Upper lobe of right lung (tissue), 1 donor: ENCODE data around the gene RPL27A. TPM values are rescaled to one million over a fixed set of nuclear protein-coding genes. Genes with fewer than 3 reads are reported as not detected.

ENCODE experiments used
- ATAC-seq: fragments of 200-7000 bp; cut with Tn5 transposase; one replicate; pipeline ENCODE4 v1.9.1; 2020; ENCODE audit warnings: mild to moderate bottlenecking, moderate library complexity
- DNase-seq: peaks from one replicate; pipeline ENCODE4 v3.0.0-alpha.2; 2020
- H3K27ac ChIP-seq: fragments of 200-600 bp; one replicate; pipeline ENCODE4 v1.8.0; 2022
- H3K27me3 ChIP-seq: fragments of 200-600 bp; one replicate; pipeline ENCODE4 v1.8.0; 2022; ENCODE audit warnings: mild to moderate bottlenecking
- H3K36me3 ChIP-seq: fragments of 200-600 bp; one replicate; pipeline ENCODE4 v1.8.0; 2022
- H3K4me1 ChIP-seq: fragments of 200-600 bp; one replicate; pipeline ENCODE4 v1.8.0; 2022
- H3K4me3 ChIP-seq: fragments of 200-600 bp; one replicate; pipeline ENCODE4 v1.8.0; 2022; ENCODE audit warnings: mild to moderate bottlenecking
- H3K9me3 ChIP-seq: fragments of 200-600 bp; one replicate; pipeline ENCODE4 v1.8.0; 2022
- CTCF ChIP-seq: fragments of 200-600 bp; IDR thresholded peaks from one replicate; pipeline ENCODE4 v1.8.0; 2022; ENCODE audit warnings: antibody characterized with exemption
- intact Hi-C: fragments of 100-400 bp; cut with DNase I; formaldehyde crosslinking; loops from one replicate; pipeline ENCODE4 v1.11.0; 2022
- total RNA-seq: library from RNA; stranded (reverse); fragmentation: NEBNext Ultra II Directional; extraction: Animal tissue kit (Norgen Biotek cat#: 25700); gene quantifications from one replicate; pipeline ENCODE4 v1.2.1, GENCODE V29; 2021
- donor health status: DM: no; HTN: yes; CAD: no; lungs with severe emphysema.

Gene RPL27A
- total RNA-seq, 1 donor from 2014 or later, result 835 TPM

GRCh38 chr11:8719211-8719649 is 36.6 kb downstream of the RPL27A start:
- Histone ChIP-seq H3K4me3 (no peak overlapping the region), H3K27ac (peak overlapping the region; percentile 80), H3K27me3 (no peaks in the 10 kb centered on the region), H3K9me3 (no peaks in the 10 kb centered on the region), H3K36me3 (peaks cover 9% of the 10 kb centered on the region), H3K4me1 (peaks cover 65% of the 10 kb centered on the region)
- TF ChIP-seq CTCF, result no peak
- DNase-seq (no peak), ATAC-seq (peak; percentile 20)
- intact Hi-C loops, result no loop called here

- no peak for TF ChIP-seq CTCF
- no peak for ATAC-seq
- H3K4me3 ChIP-seq, result no peak overlapping the region
- H3K27ac ChIP-seq, result peak overlapping the region; percentile 80
- no peaks in the 10 kb centered on the region for H3K9me3 ChIP-seq
- H3K27me3 ChIP-seq, result no peaks in the 10 kb centered on the region
- intact Hi-C loops, result no loop called here
- DNase-seq, result no peak
- H3K36me3 ChIP-seq, result peaks cover 5% of the 10 kb centered on the region
- peaks cover 65% of the 10 kb centered on the region for H3K4me1 ChIP-seq
These were observed 37.1 kb downstream of the RPL27A start for GRCh38 chr11:8719721-8720120.

- H3K36me3 ChIP-seq, result peaks cover 4% of the 10 kb centered on the region
- no peak for TF ChIP-seq CTCF
- no peaks in the 10 kb centered on the region for H3K27me3 ChIP-seq
- peaks cover 65% of the 10 kb centered on the region for H3K4me1 ChIP-seq
- no peaks in the 10 kb centered on the region for H3K9me3 ChIP-seq
- no peak for ATAC-seq
- no peak overlapping the region for H3K4me3 ChIP-seq
- H3K27ac ChIP-seq, result peak overlapping the region; percentile 80
- intact Hi-C loops, result no loop called here
- no peak for DNase-seq
These were observed 37.8 kb downstream of the RPL27A start for GRCh38 chr11:8720352-8720751.

GRCh38 chr11:8720868-8721608 is 38.4 kb downstream of the RPL27A start:
- no peak overlapping the region for H3K4me3 ChIP-seq
- intact Hi-C loops, result no loop called here
- peaks cover 65% of the 10 kb centered on the region for H3K4me1 ChIP-seq
- no peak for TF ChIP-seq CTCF
- DNase-seq, result no peak
- peak overlapping the region; percentile 80 for H3K27ac ChIP-seq
- peak; percentile 81 for ATAC-seq
- H3K27me3 ChIP-seq, result no peaks in the 10 kb centered on the region
- H3K36me3 ChIP-seq, result peaks cover 7% of the 10 kb centered on the region
- no peaks in the 10 kb centered on the region for H3K9me3 ChIP-seq

- ATAC-seq (peak; percentile 4), DNase-seq (no peak)
- Histone ChIP-seq H3K4me3 (no peak overlapping the region), H3K27ac (peak overlapping the region; percentile 80), H3K36me3 (peaks cover 7% of the 10 kb centered on the region), H3K9me3 (no peaks in the 10 kb centered on the region), H3K4me1 (peaks cover 63% of the 10 kb centered on the region), H3K27me3 (no peaks in the 10 kb centered on the region)
- intact Hi-C loops, result no loop called here
- TF ChIP-seq CTCF, result no peak
These were observed 39.3 kb downstream of the RPL27A start for GRCh38 chr11:8721609-8722500.
